Mesendoderm (in vitro differentiated cells): ENCODE results near the gene RNF152. TPM values are rescaled to one million over a fixed set of nuclear protein-coding genes. Genes with fewer than 3 reads are reported as not detected.

ENCODE experiments used
- DNase-seq: peaks from one replicate; pipeline ENCODE4 v3.0.0; 2013
- H2AK5ac ChIP-seq: 2 replicates; pipeline ENCODE4 v1.6.1; 2013; ENCODE audit warnings: low read length, inconsistent platforms
- H2BK120ac ChIP-seq: 2 replicates; pipeline ENCODE4 v1.6.1; 2013; ENCODE audit warnings: low read depth, mild to moderate bottlenecking, low read length, moderate library complexity, mixed read lengths
- H2BK15ac ChIP-seq: replicated peaks from 2 replicates; pipeline ENCODE4 v1.6.1; 2013; ENCODE audit warnings: low read depth, mild to moderate bottlenecking, moderate library complexity
- H2BK5ac ChIP-seq: 2 replicates; pipeline ENCODE4 v1.6.1; 2013; ENCODE audit warnings: low read length, inconsistent platforms
- H3K18ac ChIP-seq: 2 replicates; pipeline ENCODE4 v1.6.1; 2013; ENCODE audit warnings: mild to moderate bottlenecking, low read length, mixed read lengths
- H3K23ac ChIP-seq: one replicate; pipeline ENCODE4 v1.6.1; 2013; ENCODE audit warnings: low read length
- H3K27ac ChIP-seq: 2 replicates; pipeline ENCODE4 v1.5.1; 2013; ENCODE audit warnings: low read depth, mild to moderate bottlenecking, inconsistent platforms, low read length, moderate library complexity
- H3K27me3 ChIP-seq: 2 replicates; pipeline ENCODE4 v1.6.1; 2013; ENCODE audit warnings: low read length, control low read depth, mild to moderate bottlenecking, inconsistent platforms; ENCODE audit not compliant: insufficient read depth, poor library complexity
- H3K36me3 ChIP-seq: 2 replicates; pipeline ENCODE4 v1.6.1; 2013; ENCODE audit warnings: low read length, inconsistent platforms; ENCODE audit not compliant: control insufficient read depth, insufficient read depth
- H3K4ac ChIP-seq: one replicate; pipeline ENCODE4 v1.6.1; 2013; ENCODE audit warnings: low read depth, mild to moderate bottlenecking, low read length, moderate library complexity
- H3K4me1 ChIP-seq: 2 replicates; pipeline ENCODE4 v1.6.1; 2013; ENCODE audit warnings: low read depth, low read length, inconsistent platforms; ENCODE audit not compliant: control insufficient read depth
- H3K4me2 ChIP-seq: 2 replicates; pipeline ENCODE4 v1.6.1; 2013; ENCODE audit warnings: low read length
- H3K4me3 ChIP-seq: 2 replicates; pipeline ENCODE4 v1.5.1; 2013; ENCODE audit warnings: mild to moderate bottlenecking, low read length
- H3K56ac ChIP-seq: one replicate; pipeline ENCODE4 v1.6.1; 2013; ENCODE audit warnings: low read length
- H3K79me1 ChIP-seq: 2 replicates; pipeline ENCODE4 v1.6.1; 2013; ENCODE audit warnings: low read length, inconsistent platforms
- H3K79me2 ChIP-seq: 2 replicates; pipeline ENCODE4 v1.6.1; 2013; ENCODE audit warnings: mild to moderate bottlenecking, low read length; ENCODE audit not compliant: control insufficient read depth, insufficient read depth
- H3K9ac ChIP-seq: 2 replicates; pipeline ENCODE4 v1.6.1; 2013; ENCODE audit warnings: low read length, inconsistent platforms
- H4K5ac ChIP-seq: one replicate; pipeline ENCODE4 v1.6.1; 2013; ENCODE audit warnings: low read length
- H4K8ac ChIP-seq: one replicate; pipeline ENCODE4 v1.6.1; 2013; ENCODE audit warnings: low read depth, mild to moderate bottlenecking, control low read depth, low read length, moderate library complexity
- WGBS: extraction: QIAGEN DNeasy Blood & Tissue Kit; methylation state at CpG from one replicate; pipeline ENCODE4 v1.1.7; 2013; ENCODE audit warnings: low lambda C conversion rate, missing lambda C conversion rate; ENCODE audit not compliant: insufficient coverage; ENCODE audit errors: extremely low coverage; 5-methylcytosine and 5-hydroxymethylcytosine counted together
- polyA plus RNA-seq, 2 experiments: library from polyadenylated mRNA; stranded (reverse); fragments of 200-250 nt; gene quantifications; one replicate each; pipeline ENCODE4 v1.2.3, GENCODE V29; 2013

RNF152 gene, protein sequence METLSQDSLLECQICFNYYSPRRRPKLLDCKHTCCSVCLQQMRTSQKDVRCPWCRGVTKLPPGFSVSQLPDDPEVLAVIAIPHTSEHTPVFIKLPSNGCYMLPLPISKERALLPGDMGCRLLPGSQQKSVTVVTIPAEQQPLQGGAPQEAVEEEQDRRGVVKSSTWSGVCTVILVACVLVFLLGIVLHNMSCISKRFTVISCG
- 1.2 TPM for polyA plus RNA-seq (2013, experiment 1 of 2)
- polyA plus RNA-seq (2013, experiment 2 of 2), result 0.83 TPM

DNA sequence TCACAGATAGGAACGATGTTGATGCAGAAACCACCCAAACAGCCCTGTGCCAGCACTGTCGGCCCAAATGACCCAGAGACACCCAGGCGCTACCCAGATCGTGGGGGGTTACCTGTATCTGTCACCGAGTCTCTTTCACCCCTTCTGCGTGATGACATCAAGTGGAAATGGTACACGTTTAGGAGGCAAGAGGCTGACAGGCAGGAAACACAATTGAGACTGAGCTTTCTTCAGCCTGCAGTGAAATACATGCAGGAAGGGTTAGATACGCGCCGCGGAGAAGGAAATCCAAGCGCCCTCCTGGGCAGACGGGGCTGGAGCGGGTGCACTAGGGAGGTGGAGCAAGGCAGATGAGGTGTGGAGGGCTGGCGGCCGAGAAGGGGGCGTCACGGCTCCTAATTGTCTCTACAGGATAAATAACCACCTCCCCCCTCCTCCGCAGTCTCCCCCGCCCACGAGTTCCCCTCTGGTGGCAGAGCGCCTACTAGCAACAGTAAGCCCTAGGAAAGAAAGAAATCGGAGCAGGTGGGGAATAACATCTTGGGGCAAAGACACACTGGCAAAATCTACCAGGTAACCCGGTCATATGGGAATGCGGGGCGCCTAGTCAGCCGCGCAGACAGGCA, at the start of gene RNF152:
RNF152 (minus strand) TSS at position 325 of the 626 bp plus-strand sequence. CDS start 76,544 bp downstream, outside the sequence.
- peak within 1 kb of the TSS; percentile 46 for H3K4me3 ChIP-seq
- H3K4me2 ChIP-seq, result peak within 1 kb of the TSS; percentile 86
- H3K4me1 ChIP-seq, result peaks cover 6% of the 10 kb centered on the region
- no peak within 1 kb of the TSS for H2BK5ac ChIP-seq
- H2AK5ac ChIP-seq, result no peak within 1 kb of the TSS
- WGBS, result no CpG with 5 or more reads among the region's 28 CpGs
- peak within 1 kb of the TSS; percentile 97 for H3K18ac ChIP-seq
- no peaks in the 10 kb centered on the region for H3K27me3 ChIP-seq
- H3K79me1 ChIP-seq, result no peaks in the 10 kb centered on the region
- peak within 1 kb of the TSS; percentile 42 for H2BK15ac ChIP-seq
- H3K56ac ChIP-seq, result peak within 1 kb of the TSS; percentile 86
- peak within 1 kb of the TSS; percentile 43 for H3K27ac ChIP-seq
- no peaks in the 10 kb centered on the region for H3K79me2 ChIP-seq
- DNase-seq, result peak; percentile 85
- H3K23ac ChIP-seq, result no peak within 1 kb of the TSS
- no peak within 1 kb of the TSS for H4K8ac ChIP-seq
- H2BK120ac ChIP-seq, result peak within 1 kb of the TSS; percentile 48
- H3K36me3 ChIP-seq, result no peaks in the 10 kb centered on the region
- H3K9ac ChIP-seq, result peak within 1 kb of the TSS; percentile 68
- no peak within 1 kb of the TSS for H4K5ac ChIP-seq
- H3K4ac ChIP-seq, result peak within 1 kb of the TSS; percentile 76

DNA sequence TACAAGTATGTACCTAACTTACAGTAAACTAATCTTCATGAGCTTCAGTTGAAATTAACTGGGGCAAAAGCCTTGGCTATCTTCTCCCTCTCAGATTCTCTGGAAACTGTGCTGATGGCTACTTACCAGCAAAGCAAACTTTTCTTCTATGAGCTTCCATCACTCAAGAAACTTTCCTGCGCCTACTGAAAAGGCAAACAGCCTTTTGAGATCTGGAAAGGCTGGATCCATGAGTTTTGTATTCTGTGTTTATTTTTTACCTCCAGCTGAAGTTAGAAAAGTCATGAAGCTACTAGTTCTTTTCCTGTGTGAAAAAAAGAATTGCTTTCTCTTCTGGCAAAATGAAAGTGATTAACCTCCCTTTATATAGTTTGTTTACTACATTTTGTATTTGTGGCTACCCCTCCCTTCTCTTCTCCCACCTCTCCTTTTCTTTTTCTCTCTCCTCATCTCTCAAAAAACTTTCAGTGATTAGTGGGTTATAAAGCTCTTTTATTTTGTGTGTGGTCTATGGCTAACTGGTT, 49.2 kb upstream of the RNF152 start:
- Histone ChIP-seq H3K18ac (no peak overlapping the region), H3K23ac (no peak overlapping the region), H3K56ac (no peak overlapping the region), H2BK5ac (no peak overlapping the region), H4K5ac (no peak overlapping the region), H3K4me2 (no peak overlapping the region), H2BK120ac (no peak overlapping the region), H3K36me3 (no peaks in the 10 kb centered on the region), H3K4me1 (no peaks in the 10 kb centered on the region), H3K79me2 (no peaks in the 10 kb centered on the region), H3K27ac (no peak overlapping the region), H2AK5ac (no peak overlapping the region), H3K9ac (no peak overlapping the region), H2BK15ac (no peak overlapping the region), H3K4ac (no peak overlapping the region), H3K27me3 (no peaks in the 10 kb centered on the region), H3K79me1 (no peaks in the 10 kb centered on the region), H4K8ac (no peak overlapping the region), H3K4me3 (no peak overlapping the region)
- no peak for DNase-seq
- no CpG with 5 or more reads among the region's 1 CpG for WGBS

DNA sequence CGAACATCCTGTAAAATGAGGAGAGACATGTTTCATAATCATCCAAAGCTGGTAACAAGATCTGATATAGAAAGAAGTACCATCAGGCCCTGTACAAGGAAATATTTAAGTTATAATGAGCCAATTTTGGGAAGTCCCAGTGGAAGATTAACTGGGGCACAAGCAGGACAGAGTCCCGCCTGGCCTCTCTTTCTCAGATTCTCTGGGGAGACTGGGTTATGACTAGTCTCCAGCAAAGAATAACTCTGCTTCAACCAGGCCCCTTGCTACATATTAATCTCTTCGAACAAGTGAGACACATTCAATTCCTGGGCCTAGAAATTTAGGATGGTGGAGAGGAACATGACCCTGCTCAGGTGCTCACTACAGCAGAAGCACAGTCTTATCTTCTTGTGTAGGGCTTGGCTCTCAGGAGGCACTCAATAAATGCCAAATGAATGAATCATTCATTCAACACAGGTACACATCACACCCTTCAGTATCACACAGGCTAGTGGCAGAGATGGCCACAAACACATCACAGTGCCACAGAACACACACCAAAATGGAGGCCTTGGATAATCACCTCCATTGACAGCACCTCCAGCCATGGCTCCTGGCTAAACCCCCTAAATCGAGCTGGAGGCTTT, 46.4 kb upstream of the RNF152 start:
- Histone ChIP-seq H4K8ac (no peak overlapping the region), H3K27ac (no peak overlapping the region), H3K18ac (no peak overlapping the region), H3K36me3 (no peaks in the 10 kb centered on the region), H2BK15ac (no peak overlapping the region), H3K4ac (no peak overlapping the region), H3K4me1 (no peaks in the 10 kb centered on the region), H3K4me2 (no peak overlapping the region), H2BK120ac (no peak overlapping the region), H4K5ac (no peak overlapping the region), H3K27me3 (no peaks in the 10 kb centered on the region), H2AK5ac (no peak overlapping the region), H3K23ac (no peak overlapping the region), H3K79me1 (no peaks in the 10 kb centered on the region), H2BK5ac (no peak overlapping the region), H3K56ac (no peak overlapping the region), H3K4me3 (no peak overlapping the region), H3K79me2 (no peaks in the 10 kb centered on the region), H3K9ac (no peak overlapping the region)
- no peak for DNase-seq
- no CpG with 5 or more reads among the region's 4 CpGs for WGBS

DNA sequence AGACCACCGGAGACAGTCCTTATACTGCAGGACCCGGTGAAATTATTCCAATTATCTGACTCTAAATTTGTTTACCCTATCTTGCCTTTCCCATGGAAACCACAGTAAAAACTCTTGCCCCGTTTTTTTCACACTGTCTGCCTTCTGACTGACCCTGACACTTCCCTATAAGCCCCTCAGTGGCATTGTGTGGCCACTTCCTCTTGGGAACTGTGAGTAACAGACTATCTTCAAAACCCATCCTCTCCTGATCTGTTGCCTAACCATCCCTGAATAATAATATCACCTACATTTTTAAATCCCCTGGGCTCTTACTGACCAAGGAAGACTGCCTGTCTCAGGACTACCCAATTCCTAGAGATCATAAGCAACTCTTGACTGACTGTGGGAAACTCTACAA, 42.6 kb upstream of the RNF152 start:
- Histone ChIP-seq H2BK5ac (no peak overlapping the region), H2BK120ac (no peak overlapping the region), H3K27me3 (no peaks in the 10 kb centered on the region), H2BK15ac (no peak overlapping the region), H3K56ac (no peak overlapping the region), H3K4ac (no peak overlapping the region), H3K9ac (no peak overlapping the region), H3K23ac (no peak overlapping the region), H3K27ac (no peak overlapping the region), H3K79me2 (no peaks in the 10 kb centered on the region), H3K79me1 (no peaks in the 10 kb centered on the region), H3K36me3 (no peaks in the 10 kb centered on the region), H3K18ac (no peak overlapping the region), H2AK5ac (no peak overlapping the region), H4K5ac (no peak overlapping the region), H3K4me1 (no peaks in the 10 kb centered on the region), H3K4me2 (no peak overlapping the region), H4K8ac (no peak overlapping the region), H3K4me3 (no peak overlapping the region)
- DNase-seq, result no peak
- no CpG with 5 or more reads among the region's 3 CpGs for WGBS

DNA sequence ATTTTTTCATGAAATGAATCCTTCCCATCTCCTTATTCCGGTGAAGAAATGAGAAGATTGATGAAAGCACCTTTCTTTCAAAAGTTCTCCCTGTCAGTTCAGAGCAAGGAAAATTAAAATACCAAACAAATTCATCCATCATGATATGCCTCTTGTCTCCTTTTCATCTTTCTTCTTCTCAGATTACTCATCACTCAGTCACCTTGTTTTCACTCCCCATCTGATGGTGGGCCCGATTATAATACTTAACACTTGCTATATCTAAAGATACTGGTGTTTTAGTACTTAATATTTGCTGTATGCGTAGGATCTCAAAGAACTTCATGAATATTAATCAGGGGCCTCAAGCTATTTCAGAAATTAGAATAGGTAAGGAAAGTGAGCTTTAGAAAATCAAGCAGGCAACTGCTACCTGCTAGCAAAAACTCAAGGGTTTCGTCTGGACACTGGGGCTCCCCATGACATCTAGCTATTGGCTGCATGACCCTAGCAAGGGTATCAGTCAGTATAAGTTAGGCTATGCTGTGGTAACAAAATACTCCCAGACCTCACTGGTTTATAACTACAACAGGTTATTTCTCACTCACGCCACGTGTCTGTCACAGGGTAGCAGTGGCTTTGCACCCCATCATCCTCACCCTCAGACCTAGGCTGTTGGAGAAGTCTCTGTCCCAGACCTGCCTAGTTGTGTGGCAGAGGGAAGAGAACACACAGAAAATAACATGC, 39.0 kb upstream of the RNF152 start:
- Histone ChIP-seq H2BK5ac (no peak overlapping the region), H3K79me2 (no peaks in the 10 kb centered on the region), H3K9ac (no peak overlapping the region), H3K23ac (no peak overlapping the region), H3K18ac (no peak overlapping the region), H4K8ac (no peak overlapping the region), H3K4ac (no peak overlapping the region), H3K27ac (no peak overlapping the region), H2BK15ac (no peak overlapping the region), H3K27me3 (no peaks in the 10 kb centered on the region), H3K36me3 (no peaks in the 10 kb centered on the region), H2BK120ac (no peak overlapping the region), H3K79me1 (no peaks in the 10 kb centered on the region), H2AK5ac (no peak overlapping the region), H4K5ac (no peak overlapping the region), H3K4me1 (no peaks in the 10 kb centered on the region), H3K4me2 (no peak overlapping the region), H3K4me3 (no peak overlapping the region), H3K56ac (no peak overlapping the region)
- no peak for DNase-seq
- no CpG with 5 or more reads among the region's 6 CpGs for WGBS
